MM.1S (cell line): ENCODE data around the gene LEPROT.

ENCODE experiments used
- CTCF ChIP-seq: fragments of 300-600 bp; sonication (generic); IDR thresholded peaks from 2 replicates; pipeline ENCODE4 v1.5.1; 2016; ENCODE audit warnings: antibody characterized with exemption, low read length, mixed read lengths
- EZH2 ChIP-seq: fragments of 300-600 bp; sonication (generic); optimal IDR thresholded peaks from 2 replicates; pipeline ENCODE3; 2017; ENCODE audit warnings: low read depth, mild to moderate bottlenecking, antibody characterized with exemption, low read length, mixed read lengths
- EZH2phosphoT487 ChIP-seq: fragments of 300-600 bp; sonication (generic); IDR thresholded peaks from 2 replicates; pipeline ENCODE4 v1.6.1; 2018; ENCODE audit warnings: antibody characterized with exemption, low read length

- no peak for TF ChIP-seq EZH2phosphoT487
- TF ChIP-seq CTCF, result peak; percentile 66
- TF ChIP-seq EZH2, result no peak
Observed at GRCh38 chr1:65431111-65431705, 10.7 kb downstream of the LEPROT start.
